IPS DF 4.7 (cell line): ENCODE data around the gene PSMD1.
"Not testable (repeated sequence)": the region's sequence is repeated elsewhere in the genome, so short reads cannot be mapped to it uniquely, and the experiment has no call there.

Experiments
- DNase-seq: peaks from one replicate; pipeline ENCODE4 v3.0.0-alpha.2; 2013; ENCODE audit warnings: low spot score; ENCODE audit errors: extremely low read depth

PSMD1 gene

DNA sequence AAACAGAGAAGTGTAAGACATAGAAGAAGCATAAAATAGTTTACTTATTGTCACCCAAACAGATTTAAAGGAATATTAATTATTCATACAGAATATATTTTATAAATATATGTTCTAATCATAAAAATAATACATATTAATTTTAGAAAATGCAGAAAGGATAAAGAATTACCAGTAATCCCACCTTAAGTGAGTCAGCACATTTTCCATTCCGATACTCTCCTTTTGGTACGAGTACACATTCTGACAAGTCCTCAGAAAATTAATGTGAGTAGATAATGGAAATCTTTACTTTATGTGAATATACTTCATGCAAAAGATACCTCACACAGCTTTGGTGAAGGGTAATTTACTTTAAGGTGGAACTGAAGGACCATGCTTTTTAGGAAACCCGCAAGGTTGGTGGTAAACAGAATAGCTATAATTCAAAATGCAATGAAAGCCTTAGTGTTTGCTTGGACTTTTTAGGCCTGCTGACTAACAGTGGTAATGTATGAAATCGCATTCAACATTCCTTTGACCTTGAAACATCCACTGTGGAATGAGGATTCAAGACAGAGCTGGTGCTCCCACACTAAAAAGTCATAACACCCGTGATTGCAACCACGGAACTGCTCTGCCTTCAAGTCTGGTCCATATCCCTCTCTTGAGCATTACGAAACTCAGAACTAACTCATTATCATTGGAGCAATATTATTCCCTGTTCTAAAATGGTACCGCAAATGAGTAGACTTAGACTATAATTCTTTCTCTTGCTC is 96.3 kb downstream of the PSMD1 start:
- no peak for DNase-seq

DNA sequence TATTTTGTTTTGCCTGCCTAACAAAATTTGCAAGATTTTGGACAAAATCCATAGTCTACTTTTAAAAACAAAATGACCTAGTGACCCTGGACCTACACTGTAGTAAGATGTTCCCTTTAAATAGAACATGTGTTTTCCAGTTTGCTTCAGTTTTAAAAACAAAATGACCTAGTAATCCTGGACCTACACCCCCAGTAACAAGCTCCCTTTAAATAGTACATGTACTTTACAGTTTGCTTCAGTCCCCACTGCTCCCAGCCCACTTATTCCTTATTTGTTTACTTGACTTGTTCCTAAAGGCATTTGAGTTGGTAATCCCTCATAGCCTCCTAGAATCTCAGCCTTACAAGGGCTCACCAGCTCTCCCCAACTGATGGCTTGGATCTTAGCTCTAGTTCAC is 102.6 kb downstream of the PSMD1 start:
- no peak for DNase-seq

DNA sequence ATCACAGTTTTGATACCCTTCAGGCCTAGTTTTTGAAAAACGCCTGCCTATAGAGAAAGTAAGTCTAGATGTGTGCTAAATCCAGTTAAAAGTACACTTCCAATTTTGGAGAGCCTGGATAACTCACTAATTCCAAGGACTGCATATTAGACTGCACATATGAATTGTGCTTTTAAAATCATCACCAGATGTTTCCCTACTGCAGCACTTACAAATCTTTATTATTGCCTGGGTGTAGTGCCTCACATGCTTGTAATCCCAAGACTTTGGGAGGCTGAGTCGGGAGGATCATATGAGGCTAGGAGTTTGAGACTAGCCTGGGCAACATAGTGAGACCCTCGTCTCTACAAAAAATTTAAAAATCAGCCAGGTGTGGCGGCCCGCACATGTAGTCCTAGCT is 104.0 kb downstream of the PSMD1 start:
- no peak for DNase-seq

DNA sequence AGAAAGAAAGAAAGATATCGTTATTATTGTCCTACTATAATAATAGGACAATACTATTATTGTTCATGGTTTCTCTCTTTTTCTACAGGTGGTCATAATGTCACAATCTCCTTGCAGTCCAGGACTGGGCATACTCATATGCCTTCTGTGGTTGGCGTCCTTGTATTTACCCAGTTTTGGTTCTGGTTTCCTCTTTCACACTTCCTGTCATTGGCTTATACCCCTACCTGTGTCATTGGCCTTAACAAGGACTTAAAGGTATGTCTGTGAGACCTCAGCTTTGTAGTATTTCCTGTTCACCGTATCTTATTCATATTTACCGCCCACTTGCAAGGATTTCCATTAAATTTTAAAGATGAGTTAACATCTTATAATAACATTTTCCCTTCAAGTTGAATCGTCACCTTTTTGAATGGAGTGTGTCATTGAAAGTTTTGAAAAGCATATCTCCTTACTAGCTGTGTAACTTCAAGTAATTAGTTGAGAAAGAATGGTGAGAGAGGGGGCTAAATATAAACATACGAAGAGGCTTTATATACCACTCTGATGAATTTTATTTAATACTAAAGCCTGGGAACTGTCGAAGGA is 104.7 kb downstream of the PSMD1 start:
- DNase-seq = no peak

DNA sequence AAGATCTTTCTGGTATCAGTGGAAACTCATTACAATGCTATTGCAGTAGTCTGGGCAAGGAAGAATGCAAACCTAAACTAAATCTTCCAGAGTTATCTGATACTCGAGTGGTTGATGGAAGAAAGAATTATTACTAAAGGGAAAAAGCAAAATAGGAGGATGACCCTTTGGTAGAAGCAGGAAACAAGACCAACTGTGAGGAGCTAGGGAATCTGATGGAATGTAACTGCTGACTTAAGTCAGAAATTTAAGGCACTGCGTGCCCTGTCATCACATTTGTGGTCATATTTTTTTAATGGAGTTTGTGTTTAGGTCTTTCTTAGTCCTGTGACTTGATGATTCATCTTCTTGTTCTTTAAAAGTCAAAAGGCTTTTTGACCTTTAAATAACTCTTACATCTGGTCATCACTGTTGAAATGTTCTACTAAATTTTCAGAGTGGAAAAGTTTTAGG is 105.2 kb downstream of the PSMD1 start:
- no peak for DNase-seq

DNA sequence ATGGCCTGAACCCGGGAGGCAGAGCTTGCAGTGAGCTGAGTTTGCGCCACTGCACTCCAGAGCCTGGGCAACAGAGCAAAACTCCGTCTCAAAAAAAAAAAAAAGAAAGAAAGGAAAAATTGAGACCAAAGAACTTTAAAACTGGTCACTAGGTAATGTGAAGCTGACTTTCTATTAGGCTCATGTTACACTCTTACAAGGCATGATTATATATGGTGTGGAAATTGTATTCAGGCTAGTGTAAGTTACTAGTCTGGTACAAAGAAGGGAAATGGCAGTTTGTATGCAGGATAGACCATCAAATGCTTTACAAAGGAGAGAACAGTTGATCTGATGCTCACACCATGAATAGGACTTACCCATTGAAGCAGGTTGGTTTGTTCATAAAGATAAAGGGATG is 106.3 kb downstream of the PSMD1 start:
- DNase-seq = no peak

DNA sequence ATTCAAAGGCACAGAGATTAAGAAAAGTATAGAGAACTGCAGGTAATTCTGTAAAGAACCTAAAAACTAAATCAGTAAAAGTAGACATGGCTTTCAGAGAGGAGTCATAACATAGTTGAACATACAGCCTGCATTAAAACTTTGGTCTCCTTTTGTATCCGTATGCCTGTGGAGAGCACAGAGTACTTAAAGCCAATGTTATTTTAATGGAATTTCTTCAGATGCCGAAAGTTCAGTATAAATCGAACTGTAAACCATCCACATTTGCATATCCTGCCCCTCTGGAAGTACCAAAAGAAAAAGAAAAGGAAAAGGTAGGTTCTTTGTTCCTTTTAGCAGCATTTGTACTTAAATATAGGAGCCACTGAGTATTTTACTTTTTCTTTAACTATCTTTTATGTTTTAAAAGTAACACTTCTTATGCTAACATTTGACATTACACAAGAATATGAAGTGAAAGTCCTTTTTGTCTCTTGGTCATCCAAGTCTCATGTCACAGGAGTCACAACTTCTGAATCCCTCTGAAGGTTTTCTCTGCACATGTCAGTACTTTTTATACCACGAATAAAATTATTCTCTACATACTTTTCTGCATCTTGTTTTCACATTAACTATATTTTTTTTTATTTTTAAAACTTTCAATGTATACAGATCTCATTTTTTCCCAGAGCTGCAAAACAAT is 106.9 kb downstream of the PSMD1 start:
- no peak for DNase-seq

DNA sequence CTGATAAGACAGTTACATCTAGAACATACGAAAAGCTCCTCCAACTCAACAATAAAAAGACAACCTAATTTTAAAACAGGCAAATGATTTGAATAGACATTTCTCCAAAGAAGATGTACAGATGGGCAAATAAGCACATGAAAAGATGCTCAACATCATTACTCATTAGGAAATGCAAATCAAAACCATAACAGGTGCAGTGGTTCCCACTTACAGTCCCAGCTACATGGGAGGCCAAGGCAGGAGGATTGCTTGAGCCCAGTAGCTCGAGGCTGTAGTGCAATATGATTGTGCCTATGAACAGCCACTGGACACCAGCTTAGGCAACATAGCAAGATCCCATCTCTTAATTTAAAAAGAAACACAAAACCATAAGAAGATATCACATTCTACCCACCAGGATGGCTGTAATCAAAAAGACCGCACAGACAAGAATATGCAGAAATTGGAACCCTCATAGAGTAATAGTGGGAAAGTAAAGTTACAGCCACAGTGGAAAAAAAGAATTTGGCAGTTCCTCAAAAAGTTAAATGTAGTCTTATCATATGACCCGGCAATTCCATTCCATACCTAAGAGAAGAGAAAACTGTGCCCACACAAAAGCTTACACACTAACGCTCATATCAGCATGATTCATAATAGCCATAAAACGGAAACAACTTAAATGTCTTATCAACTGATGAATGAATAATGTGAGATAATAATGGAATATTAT is 111.2 kb downstream of the PSMD1 start:
- no peak for DNase-seq

DNA sequence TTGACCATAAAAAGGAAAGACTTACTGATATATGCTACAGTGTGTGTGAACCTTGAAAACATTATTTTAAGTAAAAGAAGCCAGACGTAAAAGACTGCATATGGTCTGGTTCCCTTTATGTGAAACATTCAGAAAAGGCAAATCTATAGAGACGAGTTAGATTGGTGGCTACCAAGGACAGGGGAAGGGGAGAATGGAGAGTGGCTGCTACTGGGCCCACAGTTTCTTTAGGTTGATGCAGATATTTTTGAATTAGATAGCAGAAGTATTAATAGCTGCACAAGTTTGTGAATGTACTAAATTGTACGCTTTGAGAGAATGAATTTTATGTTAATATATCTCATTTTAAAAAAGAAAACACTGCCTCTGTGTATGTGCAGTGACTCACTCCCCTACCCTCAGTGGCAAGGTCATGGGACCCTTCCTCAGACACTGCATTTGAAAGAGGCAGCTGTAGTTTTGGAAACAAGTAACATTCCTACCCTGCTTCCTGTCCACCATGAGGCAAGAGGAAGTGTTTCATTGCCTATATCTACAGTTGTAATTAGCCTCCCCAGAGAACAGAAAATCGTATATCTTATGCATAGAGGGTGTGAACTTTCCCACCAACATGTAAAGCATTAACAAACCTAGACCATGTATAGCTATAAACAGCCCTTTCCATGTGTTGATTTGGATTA is 111.9 kb downstream of the PSMD1 start:
- no peak for DNase-seq

DNA sequence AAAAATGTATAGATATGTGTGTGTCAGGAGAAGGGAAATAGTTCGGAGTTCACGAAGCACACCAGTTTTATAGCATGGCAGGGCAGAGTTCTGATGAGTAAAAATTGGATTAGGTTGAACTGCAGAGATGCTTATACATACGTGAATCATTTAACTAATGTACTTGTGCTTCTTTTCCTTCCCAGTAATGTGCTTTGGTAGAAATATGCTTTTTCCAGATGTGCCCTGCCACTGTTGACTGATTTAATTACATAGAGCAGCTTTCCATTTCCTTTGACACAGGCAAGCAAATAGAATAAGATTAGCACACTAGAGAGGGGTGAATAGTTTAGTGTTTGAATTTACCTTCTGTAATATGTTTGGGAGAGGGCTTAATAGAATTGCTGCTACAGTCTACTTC is 112.8 kb downstream of the PSMD1 start:
- DNase-seq = no peak

DNA sequence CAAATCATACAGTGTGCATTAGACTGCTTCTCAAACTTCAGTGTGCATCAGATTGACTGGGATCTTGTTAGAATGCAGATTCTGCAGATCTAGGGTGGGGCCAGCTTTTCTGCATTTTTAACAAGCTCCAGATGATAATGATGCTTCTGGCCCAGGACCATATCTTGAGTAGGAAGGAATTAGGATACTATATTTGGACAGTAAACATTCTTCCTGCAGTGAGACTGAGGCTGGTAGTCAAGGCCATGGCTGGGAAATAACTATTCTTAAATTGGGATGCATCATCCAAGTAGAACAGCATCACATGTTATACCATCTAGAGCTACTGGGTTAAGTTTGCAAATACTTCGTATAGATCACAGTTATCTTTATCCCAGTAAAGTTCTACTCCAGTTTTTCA is 113.4 kb downstream of the PSMD1 start:
- DNase-seq = no peak

DNA sequence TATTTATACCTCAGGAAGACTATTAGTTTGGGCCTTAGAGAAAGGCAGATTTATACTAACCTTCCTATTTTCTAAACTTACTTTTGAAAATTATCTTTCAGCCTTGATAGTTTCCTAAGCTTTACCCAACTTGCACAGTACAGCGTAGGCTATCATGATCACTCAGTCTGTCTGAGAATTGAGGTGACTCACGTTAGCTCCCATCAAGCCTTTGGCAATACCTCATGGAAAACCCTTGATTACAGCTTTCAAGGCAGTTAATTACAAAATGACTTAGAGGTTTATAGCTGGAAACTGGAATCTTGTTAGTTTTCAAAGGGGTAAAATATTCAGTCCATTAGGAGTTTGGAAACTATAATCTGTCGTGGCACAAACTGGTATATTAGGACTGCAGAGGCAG is 115.4 kb downstream of the PSMD1 start:
- DNase-seq = no peak

DNA sequence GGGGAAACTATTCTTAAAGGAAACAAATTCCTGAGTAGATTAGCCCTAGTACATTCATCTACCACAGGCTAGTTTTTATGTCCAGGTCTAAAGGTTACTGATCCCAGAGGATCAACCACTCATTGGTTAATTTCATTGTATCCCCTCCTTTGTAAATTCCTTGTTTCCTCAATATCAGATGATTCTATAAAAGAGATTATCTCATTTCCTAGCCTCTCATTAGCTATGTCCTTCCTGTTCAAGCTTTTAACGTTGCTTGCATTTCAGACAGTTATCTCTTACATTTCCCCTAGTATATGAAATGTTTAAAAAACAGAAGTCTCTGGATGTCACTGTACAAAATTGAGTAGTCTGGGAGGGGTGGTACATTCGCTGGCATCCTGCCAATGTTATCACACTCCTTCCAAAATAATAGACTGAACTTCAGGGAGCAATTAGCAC is 117.6 kb downstream of the PSMD1 start:
- DNase-seq = no peak

DNA sequence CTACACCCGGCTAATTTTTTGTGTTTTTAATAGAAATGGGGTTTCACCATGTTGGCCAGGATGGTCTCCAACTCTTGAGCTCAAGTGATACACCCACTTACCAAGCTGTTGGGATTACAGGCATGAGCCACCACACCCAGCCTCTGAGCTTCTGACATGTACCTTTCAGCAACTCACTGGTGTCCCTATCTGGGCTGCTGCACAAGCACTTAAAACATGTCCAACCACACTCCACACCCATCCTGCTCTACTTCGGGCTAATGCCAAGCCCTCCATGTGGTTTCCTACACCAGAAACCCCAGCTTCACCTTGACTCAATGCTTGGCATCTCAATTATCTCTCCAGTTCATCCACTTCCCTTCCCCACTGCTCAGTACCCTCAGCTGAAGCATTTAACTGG is 119.4 kb downstream of the PSMD1 start:
- no peak for DNase-seq

DNA sequence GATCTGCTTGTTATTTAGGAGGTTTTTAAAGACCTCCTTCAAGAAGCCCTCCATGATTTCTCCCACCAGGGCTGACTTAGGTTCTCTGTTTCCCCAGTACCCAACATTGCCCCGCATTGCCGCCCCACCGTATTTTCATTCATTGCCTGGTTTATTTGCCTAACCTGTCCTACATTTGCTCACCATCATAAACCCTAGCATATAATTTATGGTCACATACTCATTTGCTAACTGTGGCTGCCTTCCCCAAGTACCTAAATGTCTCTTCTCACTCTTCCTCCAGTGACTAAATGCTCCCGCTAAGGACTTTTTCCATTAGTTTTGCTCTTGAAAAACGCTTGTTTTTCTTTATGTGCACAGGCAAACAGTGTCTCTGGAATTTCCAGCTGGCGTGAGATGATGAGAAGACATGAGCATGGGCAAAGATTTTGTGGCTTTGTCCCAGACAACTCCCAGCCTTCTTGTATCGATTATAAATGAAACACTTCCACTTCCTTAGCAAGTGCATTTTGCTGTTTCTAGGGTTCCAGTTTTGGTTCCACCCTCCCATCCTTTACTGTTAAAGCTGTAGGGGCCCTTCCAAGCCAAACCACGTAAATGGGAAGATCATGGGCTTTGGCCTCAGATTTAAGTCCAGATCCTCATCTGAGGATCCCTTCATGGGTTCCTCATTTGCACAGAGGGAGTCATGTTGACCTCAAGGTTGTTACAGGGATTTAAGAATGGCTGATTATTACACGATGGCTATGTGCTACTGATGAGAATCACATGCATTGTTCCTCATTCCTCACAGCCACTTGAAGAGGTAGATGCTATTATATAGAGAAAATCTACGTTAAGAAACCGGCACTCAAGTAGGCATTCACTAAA is 120.7 kb downstream of the PSMD1 start:
- no peak for DNase-seq

DNA sequence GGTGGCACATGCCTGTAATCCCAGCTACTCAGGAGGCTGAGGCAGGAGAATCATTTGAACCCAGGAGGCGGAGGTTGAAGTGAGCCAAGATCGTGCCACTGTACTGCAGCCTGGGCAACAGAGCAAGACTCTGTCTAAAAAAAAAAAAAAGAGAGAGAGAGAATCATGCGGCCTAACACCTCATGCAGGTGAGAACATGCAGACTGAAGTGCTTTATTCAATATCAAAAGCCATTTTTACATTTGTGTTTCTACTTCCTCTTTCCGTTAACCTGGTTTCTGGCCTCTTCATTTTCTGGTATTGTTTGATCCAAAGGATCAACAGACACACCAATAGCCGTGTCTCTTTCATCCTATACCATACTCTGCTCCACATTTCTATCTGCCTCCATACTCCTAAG is 122.1 kb downstream of the PSMD1 start:
- not testable (repeated sequence) for DNase-seq

DNA sequence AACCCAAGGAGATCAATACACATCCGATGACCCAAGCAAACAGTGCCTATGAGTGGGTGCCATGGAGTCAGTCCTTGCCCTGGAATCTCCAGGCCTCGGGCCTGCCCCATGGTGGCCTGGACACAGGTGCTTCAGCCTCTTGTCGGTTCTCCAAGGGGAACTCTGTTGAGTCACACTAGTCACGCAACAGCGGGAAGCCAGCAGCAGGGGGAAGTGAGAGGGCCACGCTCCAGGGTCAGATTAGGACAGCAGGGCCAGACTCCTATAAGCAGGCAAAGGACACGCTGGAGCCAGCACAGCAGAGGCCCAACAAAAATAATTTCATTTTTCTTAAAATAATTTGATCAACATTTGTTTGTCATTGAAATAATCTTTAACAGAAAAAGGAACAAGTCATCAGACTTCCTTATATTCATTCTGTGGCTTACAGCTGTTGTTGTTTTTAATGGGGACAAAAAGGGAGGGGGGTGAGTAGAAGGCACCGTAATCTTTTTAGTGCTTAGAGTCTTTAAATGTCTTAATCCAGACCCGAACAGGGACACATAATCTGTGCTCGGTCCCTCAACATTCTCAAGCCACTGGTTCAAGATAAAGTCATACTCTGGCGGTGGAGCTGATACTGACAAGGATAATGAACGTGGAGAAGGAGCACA is 125.3 kb downstream of the PSMD1 start:
- no peak for DNase-seq

DNA sequence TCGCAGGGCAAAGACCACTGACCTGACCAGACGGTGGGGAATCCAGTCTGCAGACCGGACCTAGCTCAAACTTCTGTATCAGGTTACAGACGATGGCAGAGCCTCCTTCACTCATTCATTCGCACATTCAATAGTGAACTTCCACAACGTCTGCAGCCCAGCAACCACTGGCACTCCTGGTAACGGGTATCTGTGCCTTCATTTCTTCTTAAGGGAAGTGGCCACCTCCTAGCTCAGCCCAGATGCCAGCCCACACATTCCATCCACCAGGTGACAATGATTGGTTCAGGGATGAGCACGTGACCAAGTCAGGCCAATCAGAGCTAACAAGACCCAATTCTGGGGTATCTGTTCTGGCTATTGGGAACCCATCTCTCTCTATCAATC is 125.8 kb downstream of the PSMD1 start:
- DNase-seq = no peak

DNA sequence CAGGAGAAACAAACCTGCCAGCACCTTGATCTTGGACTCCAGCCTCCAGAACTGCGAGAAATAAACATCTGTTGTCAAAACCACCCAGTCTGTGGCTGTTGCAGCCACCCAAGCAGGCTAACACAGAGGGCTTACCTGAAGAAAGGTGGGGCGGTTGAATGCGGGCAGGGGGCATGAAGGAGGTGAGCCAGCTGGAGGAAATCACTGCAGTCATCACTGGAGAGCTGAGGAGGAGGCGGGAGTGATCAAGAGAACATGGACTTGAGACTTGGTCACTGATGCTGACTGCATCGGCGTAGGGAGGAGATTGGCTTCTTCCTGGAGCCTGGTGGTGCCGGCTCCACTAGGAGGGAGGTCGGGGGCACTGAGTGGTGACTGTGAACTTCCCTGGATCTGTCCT is 127.2 kb downstream of the PSMD1 start:
- DNase-seq = no peak

DNA sequence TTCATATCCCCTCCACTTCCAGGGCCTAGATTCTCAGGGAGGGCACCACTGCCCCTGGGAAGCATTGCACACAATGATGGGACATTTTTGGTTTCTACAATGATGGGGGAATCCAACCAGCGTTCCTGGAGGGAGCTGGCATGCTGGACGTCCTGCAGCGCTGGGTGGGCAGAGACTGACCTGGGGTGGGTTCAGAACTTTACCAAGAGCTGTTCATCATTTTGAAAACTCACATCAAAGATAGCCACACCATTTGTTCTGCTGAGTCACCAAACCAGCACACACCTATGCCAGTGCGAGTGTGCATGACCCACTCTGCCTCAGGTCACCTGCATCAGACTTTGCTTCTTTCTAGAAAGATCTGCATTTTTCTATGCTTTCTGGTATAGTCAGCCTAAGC is 127.7 kb downstream of the PSMD1 start:
- no peak for DNase-seq
